K562 (cell line): ENCODE measurements around the gene IPO8. TPM values are rescaled to one million over a fixed set of nuclear protein-coding genes. Genes with fewer than 3 reads are reported as not detected.
A peak's percentile ranks its signal among the peaks of the same experiment; 100 is the strongest.

Source experiments
- HNRNPH1 ChIP-seq: fragments of 200-400 bp; formaldehyde crosslinking; optimal IDR thresholded peaks from 2 replicates; pipeline ENCODE3; 2017; ENCODE audit warnings: low read depth, mild to moderate bottlenecking, low read length, moderate library complexity
- KLF16 ChIP-seq: IDR thresholded peaks from 2 replicates; pipeline ENCODE4 v1.6.1; 2016; ENCODE audit warnings: antibody characterized with exemption
- MAX ChIP-seq: sonication (generic); formaldehyde crosslinking; IDR thresholded peaks from 2 replicates; pipeline ENCODE4 v1.9.0; 2022; ENCODE audit warnings: mild to moderate bottlenecking, missing genetic modification reagents
- MCM7 ChIP-seq, 2 experiments: fragments of 450-650 bp; IDR thresholded peaks; 2 replicates each; pipeline ENCODE4 v1.6.1; 2016 to 2018
- MGA ChIP-seq: fragments of 450-650 bp; IDR thresholded peaks from 2 replicates; pipeline ENCODE4 v1.6.1; 2016; ENCODE audit warnings: mild to moderate bottlenecking, moderate library complexity
- MLLT1 ChIP-seq, 2 experiments: fragments of 450-650 bp; IDR thresholded peaks; 2 replicates each; pipeline ENCODE4 v1.6.1; 2016
- NCOA6 ChIP-seq: fragments of 450-650 bp; IDR thresholded peaks from 2 replicates; pipeline ENCODE4 v1.6.1; 2017; ENCODE audit warnings: mild to moderate bottlenecking
- RNF2 ChIP-seq: sonication (generic); IDR thresholded peaks from 2 replicates; pipeline ENCODE4 v1.6.1; 2016
- SIN3B ChIP-seq: fragments of 450-650 bp; IDR thresholded peaks from 2 replicates; pipeline ENCODE4 v1.6.1; 2017; ENCODE audit warnings: low read depth, mild to moderate bottlenecking, moderate library complexity
- SMARCC2 ChIP-seq: fragments of 450-650 bp; IDR thresholded peaks from 2 replicates; pipeline ENCODE4 v1.6.1; 2017; ENCODE audit warnings: antibody characterized with exemption, moderate library complexity, mild to moderate bottlenecking, low read depth
- TCF3 ChIP-seq: sonication (generic); formaldehyde crosslinking; IDR thresholded peaks from 2 replicates; pipeline ENCODE4 v1.4.0; 2020; ENCODE audit warnings: mild to moderate bottlenecking, missing genetic modification reagents
- TOE1 ChIP-seq, 2 experiments: fragments of 450-650 bp in 1 of 2; sonication (generic) in 1 of 2; formaldehyde crosslinking in 1 of 2; IDR thresholded peaks; 2 replicates each; pipeline versions ENCODE4 v1.7.1 to v1.8.0; 2016 to 2022; ENCODE audit warnings: borderline replicate concordance in 2 of 2, mild to moderate bottlenecking in 2 of 2, antibody characterized with exemption in 1 of 2, inconsistent platforms in 1 of 2, low read depth in 1 of 2, missing genetic modification reagents in 1 of 2, moderate library complexity in 1 of 2
- WHSC1 ChIP-seq: IDR thresholded peaks from one replicate; pipeline ENCODE4 v1.6.1; 2012; ENCODE audit warnings: low read length, control low read depth, inconsistent platforms
- ZKSCAN3 ChIP-seq: fragments of 250-450 bp; sonication (Bioruptor Pico); IDR thresholded peaks from 2 replicates; pipeline ENCODE4 v1.4.0; 2020
- ZNF512 ChIP-seq: IDR thresholded peaks from 2 replicates; pipeline ENCODE4 v1.6.1; 2016; ENCODE audit warnings: missing genetic modification characterization, missing compliant biosample characterization
- ZSCAN29 ChIP-seq: fragments of 450-650 bp; IDR thresholded peaks from 2 replicates; pipeline ENCODE4 v1.6.1; 2017
- polyA plus RNA-seq, 8 experiments: library from polyadenylated mRNA; depleted of rRNA in 4 of 8; stranded (reverse) in 5 of 8; unstranded in 3 of 8; fragments of >200 nt; fragmentation: Nextera tagmentation in 2 of 8; fragmentation: Illumina TruSeq in 1 of 8; extraction: Ambion mirVana in 2 of 8; extraction: Trizol in 1 of 8; gene quantifications; 2 replicates each; pipeline versions ENCODE4 v1.2.1 to v1.2.3, GENCODE V29; 2011 to 2014; ENCODE audit warnings: inconsistent platforms in 1 of 8, missing spikeins in 1 of 8
- total RNA-seq, 7 experiments: library from RNA; depleted of rRNA in 6 of 7; stranded (reverse); fragments of >200 nt in 6 of 7; fragmentation: Illumina TruSeq in 2 of 7; extraction: Trizol in 2 of 7; gene quantifications; 2 replicates each; pipeline versions ENCODE4 v1.2.1 to v1.2.3, GENCODE V29; 2011 to 2021; ENCODE audit warnings: low replicate concordance in 1 of 7

The IPO8 gene
- total and polyA plus RNA-seq, 9 of the 15 experiments (the other 6 are each of a cell fraction or from before 2014, with no cell fraction given), result 6.5 to 39.6 (median 24.7) TPM

- TF ChIP-seq RNF2, result no peak
- TF ChIP-seq NCOA6, result no peak
- no peak for TF ChIP-seq ZKSCAN3 (CRISPR knock-in tag)
- no peak for TF ChIP-seq ZNF512 (tag)
- no peak for TF ChIP-seq MLLT1 (IDR thresholded peaks at IDR 0.05)
- no peak for TF ChIP-seq KLF16
- TF ChIP-seq HNRNPH1, result no peak
- TF ChIP-seq ZSCAN29, result no peak
- TF ChIP-seq MCM7 (IDR thresholded peaks at IDR 0.05), result no peak
- 0 out of 2 replicates have a peak, but pooled peaks have one; percentile 10 for TF ChIP-seq SMARCC2
- TF ChIP-seq MAX (CRISPR knock-in tag), result 0 out of 2 replicates have a peak, but pooled peaks have one; percentile 4
- TF ChIP-seq SIN3B, result no peak
- TF ChIP-seq MGA, result peak; percentile 16
- TF ChIP-seq TOE1 (IDR thresholded peaks at IDR 0.05; ENCODE audit: borderline replicate concordance), result no peak
- no peak for TF ChIP-seq TOE1 (CRISPR knock-in tag; IDR thresholded peaks at IDR 0.05; ENCODE audit: borderline replicate concordance, low read depth)
- no peak for TF ChIP-seq WHSC1
- no peak for TF ChIP-seq TCF3
Measured at GRCh38 chr12:30696103-30696408, 387 bp upstream of the IPO8 start (continued).
